HG02885 (cell line): ENCODE measurements around the gene SCRN2.
A peak's percentile ranks its signal among the peaks of the same experiment; 100 is the strongest.

Experiments
- ATAC-seq: cut with Tn5 transposase; IDR thresholded peaks from one replicate; pipeline ENCODE4 v1.9.1; 2021; ENCODE audit warnings: mild to moderate bottlenecking; ENCODE audit not compliant: unreplicated experiment, poor library complexity

SCRN2 gene

GRCh38 chr17:47840742-47841487 lies at the start of gene SCRN2:
SCRN2 (minus strand) TSS chr17:47841273; CDS start chr17:47840843, 430 bp downstream.
- peak; percentile 85 for ATAC-seq

- ATAC-seq = no peak
These were observed 48.9 kb upstream of the SCRN2 start for GRCh38 chr17:47889734-47890529.

GRCh38 chr17:47888293-47888692 lies 47.2 kb upstream of the SCRN2 start:
- ATAC-seq = no peak

GRCh38 chr17:47884905-47885730 lies 44.0 kb upstream of the SCRN2 start:
- no peak for ATAC-seq

GRCh38 chr17:47884427-47884740 lies 43.3 kb upstream of the SCRN2 start:
- no peak for ATAC-seq

- no peak for ATAC-seq
These were observed 42.7 kb upstream of the SCRN2 start for GRCh38 chr17:47883589-47884426.

DNA sequence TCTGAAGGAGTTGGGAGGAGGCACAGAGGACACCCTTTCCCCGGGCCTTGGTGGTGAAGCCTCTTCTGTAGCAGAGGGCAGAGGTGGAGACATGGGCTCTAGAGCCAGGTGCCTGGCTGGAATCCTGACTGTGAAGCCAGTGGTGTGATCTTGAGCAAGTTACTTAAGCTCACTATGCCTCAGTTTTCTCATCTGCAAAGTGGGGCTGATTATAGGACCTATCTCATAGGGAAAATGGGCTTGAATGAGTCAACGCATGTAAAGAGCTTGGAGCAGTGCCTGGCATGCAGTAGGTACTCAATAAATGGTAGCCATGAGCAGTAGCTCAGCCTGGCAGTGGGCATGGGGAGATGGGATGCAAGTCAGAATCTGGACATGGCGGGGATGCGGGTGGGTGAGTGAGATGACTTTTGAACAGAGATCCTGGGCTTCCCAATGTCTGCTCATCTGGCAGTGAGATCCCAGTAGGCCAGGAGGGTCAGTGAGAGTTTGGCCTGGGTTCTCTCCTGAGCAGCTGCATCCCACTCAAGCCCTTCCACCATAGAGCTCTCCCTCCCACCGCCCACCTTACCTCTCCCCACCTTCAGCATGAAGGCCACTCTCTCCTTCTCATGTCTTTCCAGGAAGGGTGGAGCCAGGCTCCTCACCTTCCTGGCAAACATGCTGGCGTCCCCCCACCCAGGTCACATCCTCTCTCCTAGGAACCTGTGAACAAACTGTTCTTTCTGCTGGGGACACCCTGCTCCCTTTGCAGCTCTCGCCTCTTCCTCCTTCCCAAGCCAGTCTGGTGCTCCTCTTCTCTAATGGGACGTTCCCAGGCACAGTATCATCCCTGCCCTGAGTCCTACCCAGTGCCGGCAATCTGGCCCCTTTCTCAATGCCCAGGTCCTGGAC lies 41.9 kb upstream of the SCRN2 start:
- no peak for ATAC-seq

- ATAC-seq = no peak
These were observed 41.2 kb upstream of the SCRN2 start for GRCh38 chr17:47882247-47882646.

GRCh38 chr17:47879776-47880454 lies 38.8 kb upstream of the SCRN2 start:
- ATAC-seq = no peak

GRCh38 chr17:47879028-47879585 lies 38.0 kb upstream of the SCRN2 start:
- no peak for ATAC-seq

DNA sequence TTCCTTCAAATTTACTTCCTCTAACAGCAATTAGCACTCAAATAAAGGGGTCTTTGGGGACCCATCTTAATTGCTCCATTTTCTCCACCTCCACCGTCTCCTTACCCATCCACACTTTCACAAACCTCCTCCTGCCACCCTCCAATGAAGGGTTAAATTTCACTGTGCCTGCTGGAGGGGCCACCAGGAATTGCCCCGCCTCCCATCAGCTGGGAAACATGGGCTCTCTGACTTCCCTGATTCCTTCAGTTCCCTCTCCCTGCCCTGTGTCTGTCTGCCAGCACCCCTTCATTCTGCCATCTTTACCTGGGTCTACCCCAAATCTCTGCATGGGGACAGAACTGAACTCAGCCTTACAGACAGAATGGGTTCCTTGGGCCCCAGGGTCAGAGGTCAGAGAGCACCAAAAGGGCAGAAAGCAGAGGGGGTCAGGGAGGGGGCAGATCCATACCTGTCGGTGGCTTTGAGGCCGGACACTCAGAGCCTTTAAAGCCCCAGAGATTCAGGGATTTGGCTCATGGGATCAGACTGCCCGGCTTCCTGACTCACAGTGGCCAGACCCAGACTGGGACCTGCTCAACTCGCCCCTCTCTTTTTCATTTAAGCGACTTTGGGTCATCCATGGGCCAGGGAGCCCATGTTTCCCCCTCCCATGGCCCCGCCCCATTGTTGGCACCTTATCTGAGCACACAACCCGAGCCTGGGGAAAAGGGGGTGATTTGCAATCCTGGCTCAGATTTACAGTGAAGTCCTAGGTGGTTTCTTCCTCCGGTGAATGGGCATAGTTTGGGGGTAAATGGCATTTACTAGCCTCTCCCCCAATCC lies 37.3 kb upstream of the SCRN2 start:
- no peak for ATAC-seq

DNA sequence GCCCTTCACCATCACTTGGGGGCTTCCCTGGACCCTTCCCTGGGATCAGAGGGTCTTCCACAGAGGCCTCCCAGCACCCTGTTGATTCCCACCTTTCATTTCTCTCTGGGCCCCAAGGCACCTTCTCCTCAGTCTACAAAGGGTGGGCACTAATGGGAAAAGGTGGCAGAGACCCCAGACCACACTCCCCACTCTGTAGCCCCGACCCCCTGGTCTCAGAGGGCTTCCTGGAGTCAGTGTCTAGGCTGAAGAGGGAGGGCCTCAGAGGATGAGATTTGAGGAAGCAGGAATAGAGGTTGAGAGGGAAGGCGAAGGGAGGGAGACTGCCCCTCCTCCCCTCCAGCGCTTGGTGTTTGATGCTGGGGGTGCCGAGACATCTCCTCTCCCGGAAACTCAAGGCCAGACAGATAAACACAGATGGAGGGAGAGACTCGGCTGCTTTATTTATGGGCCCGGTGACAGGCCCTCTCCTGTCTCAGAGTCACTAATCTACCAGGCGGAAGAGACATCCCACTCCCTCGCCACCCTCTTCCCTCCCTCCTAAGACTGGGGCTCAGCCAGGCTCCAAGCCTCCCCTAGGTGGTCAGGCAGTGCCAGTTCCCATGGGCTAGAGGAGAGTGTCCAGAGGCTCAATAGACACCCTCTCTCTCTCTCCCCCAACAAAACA lies 36.4 kb upstream of the SCRN2 start:
- ATAC-seq = no peak

- ATAC-seq = no peak
These were observed 34.2 kb upstream of the SCRN2 start for GRCh38 chr17:47875011-47875985.

GRCh38 chr17:47873200-47874090 lies 32.4 kb upstream of the SCRN2 start:
- ATAC-seq = no peak

GRCh38 chr17:47872651-47873161 lies 31.6 kb upstream of the SCRN2 start:
- ATAC-seq = no peak
